ENCODE measurements around the gene SUPT3H.

SUPT3H gene

DNA sequence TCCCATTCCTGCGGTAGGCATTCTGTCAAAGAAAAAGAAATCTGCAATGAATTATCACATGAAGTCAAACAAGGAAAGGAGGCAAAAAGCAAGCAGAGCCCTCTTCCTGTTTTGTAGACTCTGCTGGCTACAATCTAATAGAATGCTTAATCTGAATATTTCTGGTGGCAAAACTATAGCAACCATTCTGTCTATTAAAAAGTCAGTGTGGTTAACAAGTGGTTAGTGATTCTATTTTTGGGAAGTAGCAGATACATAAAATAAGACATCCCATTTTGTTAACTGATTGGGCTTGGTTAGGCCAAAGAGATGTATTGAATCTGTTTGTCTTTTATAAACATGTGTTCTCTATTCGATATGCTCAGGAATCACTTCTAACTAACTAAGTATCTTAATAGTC is 547.9 kb downstream of the SUPT3H start:
- DNase-seq (ENCODE audit: low read depth) = no peak

DNA sequence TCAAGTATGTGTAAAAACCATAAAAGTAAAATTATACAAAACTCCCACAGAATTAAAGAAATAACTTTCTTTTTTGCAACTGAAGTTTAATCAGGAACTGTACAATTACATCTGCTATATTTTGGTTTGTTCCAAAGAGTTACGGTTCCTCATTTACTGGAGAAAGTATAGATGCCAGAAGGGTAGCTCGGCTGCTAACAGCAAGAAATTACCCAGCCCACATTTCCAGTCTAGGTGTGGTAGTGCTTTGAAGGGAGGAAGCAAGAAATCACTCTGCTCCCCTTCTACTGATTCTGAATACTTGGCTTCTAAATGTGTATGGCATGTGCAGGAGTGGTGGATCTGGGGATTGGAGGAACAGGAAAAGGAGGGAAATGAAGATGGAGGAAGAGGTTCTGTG is 549.0 kb downstream of the SUPT3H start:
- DNase-seq (ENCODE audit: low read depth) = no peak

DNA sequence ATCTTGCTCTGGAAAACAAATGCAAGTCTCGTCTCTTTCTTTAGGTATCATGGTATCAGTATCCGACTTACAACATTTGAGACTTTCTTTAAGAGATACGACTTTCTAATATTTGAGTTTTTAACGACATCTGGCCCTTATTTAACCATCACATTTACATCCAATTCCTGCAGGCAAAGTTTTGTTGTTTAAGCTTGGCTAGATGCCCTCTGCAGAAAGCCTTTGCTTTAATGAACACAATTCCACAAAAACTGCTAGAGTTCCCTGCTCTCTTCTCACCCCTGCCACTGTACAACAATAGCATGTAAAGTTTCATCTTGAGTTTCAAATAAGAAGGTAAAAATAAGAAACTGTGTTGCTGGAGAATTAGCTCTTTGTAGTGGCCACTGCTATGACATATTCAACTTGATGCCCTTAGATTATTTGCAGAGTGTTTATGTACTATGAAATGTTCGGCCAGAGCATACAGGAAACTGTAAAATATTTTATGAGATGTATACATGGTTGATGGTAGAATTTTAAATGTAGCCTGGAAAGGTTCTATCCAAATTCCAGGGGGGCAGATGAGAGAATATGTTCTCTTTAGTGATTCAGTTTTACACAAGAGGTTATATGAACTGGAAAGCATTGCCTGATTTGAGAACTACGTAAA is 551.6 kb downstream of the SUPT3H start:
- DNase-seq (ENCODE audit: low read depth) = no peak

DNA sequence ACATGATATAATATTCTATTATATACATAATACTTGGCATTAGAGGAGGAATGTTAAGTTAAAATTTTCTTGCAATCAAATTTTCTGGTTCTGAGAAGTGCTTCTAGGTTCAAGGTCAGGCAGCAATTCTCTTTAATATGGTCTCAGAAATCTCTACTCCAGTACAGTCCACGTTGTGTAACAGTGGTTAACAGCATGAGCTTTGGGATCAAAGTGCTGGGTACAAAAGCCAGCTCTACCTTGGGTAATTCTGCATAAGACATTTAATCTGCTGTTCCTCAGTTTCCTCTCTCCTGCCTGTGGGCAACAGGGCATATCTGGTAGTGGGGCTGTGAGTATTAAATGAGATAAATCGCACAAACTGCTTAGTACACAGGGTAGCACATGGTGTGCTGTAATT is 552.5 kb downstream of the SUPT3H start:
- no peak for DNase-seq (ENCODE audit: low read depth)

DNA sequence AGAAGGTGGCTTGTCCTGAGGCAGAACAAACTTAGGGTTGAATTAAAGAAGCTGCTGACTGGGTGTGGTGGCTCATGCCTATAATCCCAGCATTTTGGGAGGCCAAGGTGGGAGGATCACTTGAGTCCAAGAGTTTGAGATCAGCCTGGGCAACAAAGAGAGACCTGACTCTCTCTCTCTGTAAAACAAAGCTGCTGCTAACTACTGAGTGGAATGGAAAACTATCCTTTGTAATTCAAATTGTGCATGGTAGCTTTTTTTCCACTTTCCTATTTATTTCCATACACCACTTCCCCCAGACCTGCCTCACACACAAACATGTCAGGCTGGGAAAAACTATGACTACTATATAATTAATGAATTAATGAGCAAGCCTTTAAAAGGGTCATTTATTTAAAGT is 553.2 kb downstream of the SUPT3H start:
- DNase-seq (ENCODE audit: low read depth) = no peak

DNA sequence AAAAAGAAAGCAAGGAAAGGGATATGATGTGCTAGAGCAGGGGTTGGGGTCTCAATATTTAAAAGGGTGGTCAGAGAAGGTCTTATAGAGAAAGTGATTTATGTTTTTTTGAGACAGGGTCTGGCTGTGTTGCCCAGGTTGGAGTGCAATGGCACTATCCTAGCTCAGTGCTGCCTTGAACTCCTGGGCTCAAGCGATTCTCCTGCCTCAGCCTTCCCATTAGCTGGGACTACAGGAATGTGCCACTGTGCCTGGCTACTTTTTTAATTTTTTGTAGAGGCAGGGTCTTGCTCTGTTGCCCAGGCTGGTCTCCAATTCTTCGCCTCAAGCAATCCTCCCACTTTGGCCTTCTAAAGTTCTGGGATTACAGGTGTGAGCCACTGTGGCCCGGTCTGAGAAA is 557.0 kb downstream of the SUPT3H start:
- DNase-seq (ENCODE audit: low read depth) = no peak

DNA sequence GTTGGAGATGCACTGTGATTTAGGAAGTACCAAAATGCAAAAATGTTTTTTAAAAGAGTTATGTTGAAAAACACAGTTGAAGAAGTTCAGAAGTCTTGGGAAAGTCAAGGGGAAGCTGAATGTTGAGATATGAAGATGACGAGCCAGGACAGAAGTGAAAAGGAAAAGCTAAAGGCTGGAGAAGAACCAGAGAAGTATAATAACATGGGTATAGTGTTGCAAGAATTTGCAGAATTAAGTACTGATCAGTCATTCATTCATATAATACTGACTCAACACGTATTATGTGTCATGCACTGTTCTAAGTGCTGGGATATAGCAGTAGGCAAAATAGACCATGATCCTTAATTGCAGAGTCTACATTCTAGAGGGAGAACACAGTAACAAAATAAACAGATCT is 557.4 kb downstream of the SUPT3H start:
- DNase-seq (ENCODE audit: low read depth) = no peak

DNA sequence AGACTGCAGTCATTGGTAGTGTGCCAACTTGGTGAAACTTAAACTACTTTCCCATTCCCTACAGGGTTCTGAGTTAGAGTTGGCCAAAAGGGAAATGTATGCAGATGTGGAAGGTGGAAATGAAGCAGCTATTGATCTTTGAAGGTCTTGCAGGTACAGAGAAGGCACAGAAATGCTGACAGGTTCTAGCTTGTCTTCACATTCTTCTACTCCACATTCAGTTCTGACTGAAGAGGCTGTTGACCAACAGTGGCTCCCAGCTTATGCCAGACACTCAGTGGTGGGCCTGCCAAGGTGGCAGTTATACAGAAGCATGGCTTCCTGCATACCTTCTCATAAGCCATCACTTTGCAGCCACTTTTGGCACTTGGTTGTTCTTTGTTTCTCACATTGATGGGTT is 566.3 kb downstream of the SUPT3H start:
- no peak for DNase-seq (ENCODE audit: low read depth)

DNA sequence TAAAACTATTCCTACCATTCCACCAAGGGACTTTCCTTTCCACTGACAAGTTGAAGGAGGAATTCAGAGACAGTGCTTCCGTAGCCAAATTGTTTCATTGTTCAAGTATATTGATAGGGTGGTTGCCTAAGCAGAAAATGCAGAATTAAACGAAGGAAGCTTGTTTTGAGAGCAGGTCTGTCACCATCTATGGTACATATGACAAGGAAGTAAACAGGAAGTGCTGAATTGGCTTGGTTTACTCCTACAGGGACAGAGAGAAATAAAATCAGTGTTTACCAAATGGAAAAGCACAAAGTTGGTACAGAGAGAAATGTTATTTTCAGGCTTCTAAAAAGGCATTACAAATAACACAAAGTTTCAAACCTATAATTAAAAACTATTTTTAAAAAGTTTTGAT is 568.5 kb downstream of the SUPT3H start:
- DNase-seq (ENCODE audit: low read depth) = no peak

DNA sequence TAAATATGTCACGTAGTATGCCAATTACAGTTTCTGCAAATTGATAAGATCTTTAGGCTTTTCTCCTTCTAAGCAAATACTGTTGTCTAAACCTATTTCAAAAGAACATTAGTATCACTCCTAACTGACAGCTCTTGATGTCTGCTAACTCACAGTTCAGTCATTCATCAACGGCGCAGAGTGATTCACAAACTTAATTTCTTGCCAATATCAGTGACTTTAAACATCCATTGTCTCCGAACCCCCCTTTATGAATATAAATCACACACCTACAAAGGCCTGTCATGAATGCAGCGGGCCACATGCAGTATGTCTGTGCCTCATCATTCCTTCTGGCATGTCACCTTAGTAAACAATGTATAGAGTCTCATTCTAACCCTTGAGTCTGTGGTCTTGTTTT is 569.6 kb downstream of the SUPT3H start:
- DNase-seq (ENCODE audit: low read depth) = no peak

DNA sequence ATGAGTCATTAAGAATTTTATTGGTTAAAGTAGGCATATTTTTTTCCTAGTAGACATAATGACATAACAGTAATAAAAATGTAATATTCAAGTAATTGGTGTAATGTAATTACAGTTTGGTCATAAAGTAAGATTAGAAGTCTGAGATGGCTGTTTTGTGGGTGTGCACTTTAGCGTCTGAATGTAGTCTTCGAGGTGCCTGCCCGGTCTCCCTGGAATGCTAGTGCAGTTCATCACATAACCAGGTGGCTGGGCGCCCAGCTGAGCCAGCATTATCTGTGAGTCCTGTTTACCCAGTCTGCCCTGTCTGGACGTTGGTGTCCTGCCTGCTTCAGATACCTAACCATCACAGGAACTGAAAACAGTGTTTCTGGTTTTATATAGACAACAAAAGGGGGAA is 571.1 kb downstream of the SUPT3H start:
- no peak for DNase-seq (ENCODE audit: low read depth)

DNA sequence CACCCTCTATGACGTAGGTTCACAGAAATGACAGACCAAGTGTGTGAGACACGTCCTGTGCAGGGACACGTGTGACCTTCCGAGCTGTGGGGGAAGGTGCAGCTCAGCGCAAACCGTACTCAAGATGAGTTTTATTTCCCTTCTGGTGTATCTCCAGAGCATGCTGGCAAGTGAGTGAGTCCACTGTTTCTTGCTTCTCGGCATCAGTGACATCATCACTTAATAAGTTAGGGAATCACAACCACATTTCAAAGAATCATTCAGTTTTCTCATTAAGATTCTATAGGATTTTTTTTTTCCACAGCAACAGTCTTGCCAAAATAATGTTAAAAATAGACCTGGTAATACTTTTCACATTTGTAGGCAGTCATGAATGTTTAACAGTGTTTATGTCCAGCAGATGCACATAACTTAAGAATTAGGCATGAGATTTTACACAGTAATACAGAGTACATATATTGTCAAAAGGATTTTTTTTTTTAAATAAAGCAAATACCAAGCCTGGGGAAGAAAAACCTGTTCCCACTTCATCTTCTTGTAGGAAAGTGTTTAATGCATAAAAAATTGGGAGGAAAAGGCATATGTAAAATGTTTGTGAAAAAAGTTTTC is 572.4 kb downstream of the SUPT3H start:
- DNase-seq (ENCODE audit: low read depth) = no peak

DNA sequence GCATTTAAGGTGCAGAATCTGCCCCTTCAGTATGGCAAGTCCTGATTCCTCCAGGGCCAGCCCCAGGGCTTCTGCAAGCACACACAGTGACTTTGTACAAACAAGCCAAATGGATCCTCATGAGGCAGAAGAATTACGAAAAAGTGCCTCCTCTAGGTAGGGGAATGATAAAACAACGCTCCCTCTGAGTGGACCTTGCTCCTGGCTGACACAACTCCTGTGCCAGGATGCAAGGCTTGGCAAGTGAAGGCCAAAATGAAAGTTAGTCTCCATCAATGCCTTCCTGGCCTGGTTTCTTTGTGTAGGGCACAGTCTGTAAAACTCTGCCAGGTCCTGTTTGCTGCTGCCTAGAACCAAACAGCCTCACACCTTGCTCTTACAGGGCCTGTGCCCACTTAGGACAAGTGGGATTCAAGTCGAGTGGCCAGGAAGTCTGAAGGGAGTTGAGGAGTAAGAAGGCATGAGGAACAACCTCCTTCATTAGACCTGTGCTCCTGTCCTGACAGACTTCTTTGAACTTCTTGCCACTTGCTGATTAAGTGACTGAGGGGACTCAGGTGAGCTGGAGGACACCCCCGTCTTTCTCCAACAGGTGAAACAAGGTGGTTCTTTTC is 573.1 kb downstream of the SUPT3H start:
- DNase-seq (ENCODE audit: low read depth) = no peak

DNA sequence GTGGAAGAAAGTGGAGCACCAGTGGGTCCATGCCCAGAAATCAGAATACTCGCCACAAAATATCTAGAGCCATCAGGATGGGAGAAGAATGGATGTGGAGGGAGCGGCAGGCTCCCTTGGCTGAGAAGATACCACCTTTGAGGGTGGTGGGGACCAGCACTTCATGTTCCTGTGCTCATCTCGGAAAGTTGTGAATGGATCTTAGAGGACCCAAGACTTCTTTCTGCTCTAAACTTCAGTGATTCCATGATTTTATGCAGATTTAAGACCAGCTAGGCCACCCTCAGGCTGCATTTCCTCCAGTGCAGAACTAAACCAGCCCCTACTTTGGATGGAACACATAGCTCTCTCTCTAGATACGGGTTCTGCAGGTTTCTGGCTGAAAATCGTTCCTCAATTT is 573.7 kb downstream of the SUPT3H start:
- no peak for DNase-seq (ENCODE audit: low read depth)

DNA sequence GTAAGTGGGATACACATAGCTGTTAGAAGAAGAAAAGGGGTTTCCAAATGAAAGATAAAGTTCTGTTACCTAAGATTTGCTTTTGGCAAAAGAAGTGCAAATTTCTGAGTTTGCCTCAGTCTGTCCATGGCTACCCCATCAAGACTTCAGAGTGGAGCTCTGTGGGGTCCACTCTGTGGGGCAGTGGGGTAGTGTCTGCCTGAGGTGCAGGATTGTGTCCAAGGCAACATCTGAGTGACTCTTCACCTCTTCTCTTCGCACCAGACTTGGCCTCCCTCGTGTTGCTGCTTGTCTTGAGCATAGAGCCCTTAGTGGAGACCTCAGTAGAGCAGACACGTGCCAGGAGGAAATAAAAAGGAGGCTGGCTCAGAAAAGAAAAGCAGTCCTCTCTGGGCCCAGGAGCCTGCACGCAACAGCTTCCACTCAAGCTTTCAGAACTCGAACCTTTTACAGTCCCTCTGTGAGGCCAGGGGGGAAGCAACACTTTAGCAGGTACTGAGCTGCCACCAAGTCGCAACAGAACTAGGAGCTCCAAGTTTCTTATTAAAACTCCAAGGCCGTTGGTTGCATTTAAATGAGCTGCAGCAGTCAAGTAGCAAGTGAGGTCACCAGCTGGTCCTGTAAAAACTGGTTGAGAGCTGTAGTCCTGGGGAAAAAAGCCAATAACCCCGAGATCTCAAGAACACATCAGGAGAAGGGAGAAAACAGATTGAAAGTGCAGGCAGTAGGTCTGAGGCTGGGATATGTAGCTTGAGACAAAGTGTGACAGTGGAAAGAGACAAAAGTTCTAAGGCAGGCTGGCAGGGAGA is 576.7 kb downstream of the SUPT3H start:
- no peak for DNase-seq (ENCODE audit: low read depth)

DNA sequence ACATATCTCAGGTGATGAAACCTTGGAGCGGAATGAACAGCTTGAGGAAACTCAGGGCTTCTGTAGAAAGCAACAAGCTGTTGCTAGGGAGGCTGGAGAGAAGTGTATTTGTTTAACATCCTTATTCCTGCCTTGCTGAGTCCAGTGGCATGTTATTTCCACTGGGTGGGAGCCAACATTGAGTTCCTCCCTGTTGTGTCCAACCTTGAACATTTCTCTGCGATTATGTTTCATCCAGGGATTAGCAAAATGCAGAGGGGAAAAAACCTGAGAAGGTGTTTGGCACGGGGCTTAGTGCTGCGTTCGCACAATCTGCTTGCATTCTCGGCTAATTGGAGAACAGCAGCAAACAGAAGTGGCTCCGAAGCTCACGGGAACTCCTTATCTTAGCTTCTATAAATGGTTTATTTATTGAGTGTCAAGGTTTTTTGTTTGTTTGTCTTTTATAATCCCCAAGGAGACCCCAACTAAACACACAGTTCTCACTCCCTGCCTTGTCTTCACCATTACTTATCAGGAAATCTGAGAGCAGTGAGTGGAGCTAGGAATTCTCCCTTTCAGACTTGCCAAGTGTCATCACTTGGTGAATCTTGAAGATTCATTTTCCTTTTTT is 577.5 kb downstream of the SUPT3H start:
- DNase-seq (ENCODE audit: low read depth) = peak; percentile 71

DNA sequence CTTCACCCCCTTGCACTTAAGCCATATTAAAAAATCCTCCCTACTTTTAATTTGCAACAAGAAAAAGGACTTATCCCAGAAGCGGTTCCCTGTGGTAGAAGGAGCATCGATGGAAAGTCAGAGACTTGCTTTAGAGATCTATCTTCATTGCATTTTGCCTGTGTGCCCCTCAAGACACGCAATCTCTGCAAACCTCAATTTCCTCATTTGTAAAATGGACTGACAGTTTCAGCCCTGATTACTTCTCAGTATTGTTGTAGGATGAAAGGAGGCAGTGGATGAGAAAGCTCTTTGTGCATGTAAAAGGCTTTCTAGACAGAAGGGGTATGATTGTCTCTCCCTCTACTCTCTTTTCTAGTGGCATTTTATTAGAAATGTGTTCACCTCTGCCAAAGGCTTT is 580.0 kb downstream of the SUPT3H start:
- no peak for DNase-seq (ENCODE audit: low read depth)

DNA sequence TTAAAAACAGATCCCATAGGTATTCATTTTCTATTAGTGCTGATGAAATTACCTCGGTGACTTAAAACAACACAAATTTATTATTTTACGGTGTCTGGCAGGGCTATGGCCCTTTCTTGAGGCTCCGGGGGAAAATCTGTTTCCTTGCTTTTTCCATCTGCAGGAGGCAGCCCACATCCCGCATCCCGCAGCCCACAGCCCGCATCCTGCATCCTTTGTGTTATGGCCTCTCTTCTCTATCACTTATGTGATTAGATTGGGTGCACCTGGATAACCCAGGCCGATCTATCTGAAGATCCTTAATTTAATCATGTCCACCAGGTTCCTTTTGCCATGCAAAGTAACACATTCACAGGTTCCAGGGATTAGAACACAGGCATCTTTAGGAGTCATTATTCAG is 582.4 kb downstream of the SUPT3H start:
- no peak for DNase-seq (ENCODE audit: low read depth)

DNA sequence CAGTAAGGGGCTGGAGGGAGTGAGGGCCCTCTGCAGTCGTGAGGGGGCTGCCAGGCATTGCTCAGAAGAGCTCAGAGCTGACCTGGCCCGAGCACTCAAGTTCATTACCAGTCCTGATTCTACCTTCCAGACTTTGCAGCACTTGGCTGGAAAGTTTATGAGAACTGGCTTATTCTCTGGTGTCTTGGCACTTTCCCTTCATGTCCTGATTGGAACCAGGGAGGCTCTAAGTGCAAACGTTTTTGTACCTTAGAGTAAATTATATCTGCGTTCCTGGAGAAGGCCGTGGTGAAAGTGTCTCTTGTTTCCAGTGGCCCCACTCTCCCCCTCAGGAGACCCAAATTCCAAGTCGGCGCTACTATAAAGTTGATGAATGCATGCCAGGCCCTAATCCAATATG is 587.9 kb downstream of the SUPT3H start:
- no peak for DNase-seq (ENCODE audit: low read depth)

DNA sequence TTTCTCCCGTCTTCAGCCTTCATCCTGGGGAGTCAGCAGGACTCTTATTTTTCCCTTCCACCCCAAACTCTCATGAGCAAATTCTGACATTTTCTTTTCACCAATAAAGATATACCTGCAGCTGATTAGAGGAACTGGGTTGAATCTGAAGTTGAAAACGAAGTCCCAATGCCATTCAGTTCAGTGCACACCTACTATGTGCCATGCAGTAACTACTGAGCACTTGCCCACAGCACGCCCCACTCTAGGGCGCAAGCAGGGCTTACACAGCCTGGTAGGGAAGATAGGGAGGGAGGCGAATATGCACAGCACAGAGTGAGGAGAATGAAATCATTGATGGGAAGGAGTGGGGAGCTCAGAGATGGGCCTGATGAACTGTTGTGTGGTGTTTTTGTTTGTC is 588.7 kb downstream of the SUPT3H start:
- no peak for DNase-seq (ENCODE audit: low read depth)

DNA sequence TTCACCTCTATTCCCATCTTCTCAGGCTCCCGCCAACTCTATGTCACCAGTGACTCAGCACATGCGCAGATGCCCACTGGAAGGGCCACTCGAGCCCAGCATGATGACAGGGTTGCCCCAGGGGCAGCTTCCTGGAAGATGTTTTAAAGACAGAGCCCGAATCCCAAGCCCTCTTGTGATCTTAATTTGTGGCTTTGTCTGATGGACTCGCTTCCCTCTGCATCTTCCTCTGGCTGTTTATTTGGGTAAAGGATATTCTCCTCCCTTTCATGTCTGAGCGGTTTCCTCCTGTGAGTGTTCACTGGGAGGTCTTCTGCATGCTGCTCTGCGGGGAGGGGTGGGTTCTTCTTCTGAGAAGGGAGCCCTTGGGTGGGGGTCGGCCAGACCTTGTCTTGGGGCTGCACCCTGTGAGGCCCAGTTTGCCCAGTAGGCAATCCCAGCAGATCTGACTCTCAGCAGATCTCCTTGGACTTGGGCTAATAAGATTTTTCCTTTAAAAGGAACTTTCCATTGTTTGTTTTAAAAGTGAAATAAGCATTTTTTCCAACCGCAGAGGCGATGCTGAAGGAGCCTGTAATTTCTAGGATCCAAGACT is 589.2 kb downstream of the SUPT3H start:
- DNase-seq (ENCODE audit: low read depth) = peak; percentile 60

DNA sequence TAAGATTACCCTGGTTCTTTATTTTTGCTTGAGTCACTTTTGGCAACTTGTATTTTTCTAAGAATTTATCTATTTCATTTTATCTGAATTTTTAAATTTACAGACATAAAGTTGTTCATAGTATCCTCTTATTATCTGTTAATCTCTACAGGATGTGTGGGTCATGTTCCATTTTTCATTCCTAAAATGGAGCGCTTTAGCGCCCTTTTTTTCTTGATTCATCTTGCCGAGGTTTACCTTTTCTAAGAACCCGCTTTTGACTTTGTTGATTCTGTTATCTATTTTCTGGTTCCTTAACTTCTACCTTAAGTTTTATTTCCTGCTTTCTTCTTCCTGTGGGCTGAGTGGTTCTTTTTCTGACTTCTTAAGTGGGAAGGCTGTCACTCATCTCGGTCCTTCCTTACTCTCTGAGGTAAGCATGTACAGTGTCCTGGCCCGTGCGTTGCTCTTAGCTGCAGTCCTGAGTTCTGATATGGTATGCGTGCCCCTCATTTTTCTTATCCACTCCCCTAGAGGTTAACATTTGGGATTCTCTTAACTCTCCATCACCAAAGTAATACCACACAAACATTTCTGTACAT is 590.4 kb downstream of the SUPT3H start:
- DNase-seq (ENCODE audit: low read depth) = no peak
